OCI-LY3 (cell line): ENCODE results near the gene DDOST.

Experiments used
- CTCF ChIP-seq: fragments of 200-600, 300-600 bp; sonication (generic); IDR thresholded peaks from 2 replicates; pipeline ENCODE4 v1.5.1; 2014; ENCODE audit warnings: antibody characterized with exemption, low read length, low read depth
- EZH2phosphoT487 ChIP-seq: fragments of 200-600 bp; shearing (Covaris generic); IDR thresholded peaks from 2 replicates; pipeline ENCODE4 v1.6.1; 2018; ENCODE audit warnings: antibody characterized with exemption, mixed run types, low read depth

DNA sequence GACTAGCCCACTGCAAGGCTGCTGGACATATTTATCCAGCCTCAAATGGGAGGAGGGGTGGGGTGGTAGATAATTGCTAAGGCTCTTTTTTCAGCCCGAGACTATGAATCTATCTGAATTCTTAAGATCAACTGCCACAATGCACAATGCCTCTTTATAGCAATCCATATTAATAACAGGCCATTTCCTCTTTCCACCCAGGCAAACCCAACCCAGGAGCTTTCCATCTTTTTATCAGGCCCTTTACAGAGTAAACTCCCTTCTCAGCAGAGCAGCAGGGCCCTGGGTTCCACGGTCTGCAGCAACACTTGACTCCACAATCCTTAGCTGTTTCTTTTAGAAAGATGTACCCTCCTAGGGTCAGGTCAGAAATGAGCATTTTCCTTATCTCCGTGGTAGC lies 806 bp downstream of the DDOST start:
- TF ChIP-seq CTCF (no peak), EZH2phosphoT487 (no peak)
